HG03342 (cell line): ENCODE measurements around the gene EIF4H.
A peak's percentile ranks its signal among the peaks of the same experiment; 100 is the strongest.
"Not testable (repeated sequence)": the region's sequence is repeated elsewhere in the genome, so short reads cannot be mapped to it uniquely, and the experiment has no call there.

ENCODE experiments used
- ATAC-seq: cut with Tn5 transposase; IDR thresholded peaks from one replicate; pipeline ENCODE4 v1.9.1; 2021; ENCODE audit warnings: mild to moderate bottlenecking, moderate library complexity; ENCODE audit not compliant: unreplicated experiment

Gene EIF4H

GRCh38 chr7:74197449-74198124 is 23.4 kb downstream of the EIF4H start:
- no peak for ATAC-seq

- ATAC-seq: no peak
Measured at GRCh38 chr7:74199551-74200355, 25.6 kb downstream of the EIF4H start.

GRCh38 chr7:74202841-74203556 is 28.8 kb downstream of the EIF4H start:
- no peak for ATAC-seq

GRCh38 chr7:74203956-74204618 is 29.9 kb downstream of the EIF4H start:
- ATAC-seq: no peak

GRCh38 chr7:74206052-74206451 is 31.9 kb downstream of the EIF4H start:
- ATAC-seq: not testable (repeated sequence)

GRCh38 chr7:74206589-74207120 is 32.5 kb downstream of the EIF4H start:
- ATAC-seq: no peak

GRCh38 chr7:74207586-74207985 is 33.4 kb downstream of the EIF4H start:
- no peak for ATAC-seq

- ATAC-seq: not testable (repeated sequence)
Measured at GRCh38 chr7:74208241-74208640, 34.1 kb downstream of the EIF4H start.

- ATAC-seq: no peak
Measured at GRCh38 chr7:74212661-74213060, 38.5 kb downstream of the EIF4H start.

GRCh38 chr7:74214816-74215630 is 40.9 kb downstream of the EIF4H start:
- ATAC-seq: no peak

- ATAC-seq: no peak
Measured at GRCh38 chr7:74215921-74216320, 41.8 kb downstream of the EIF4H start.

- ATAC-seq: no peak
Measured at GRCh38 chr7:74216361-74216761, 42.2 kb downstream of the EIF4H start.

- peak; percentile 39 for ATAC-seq
Measured at GRCh38 chr7:74217455-74218342, 43.5 kb downstream of the EIF4H start.

GRCh38 chr7:74218343-74218698 is 44.2 kb downstream of the EIF4H start:
- no peak for ATAC-seq

- no peak for ATAC-seq
Measured at GRCh38 chr7:74219416-74219815, 45.3 kb downstream of the EIF4H start.

GRCh38 chr7:74220229-74220628 is 46.1 kb downstream of the EIF4H start:
- no peak for ATAC-seq

- no peak for ATAC-seq
Measured at GRCh38 chr7:74221713-74222112, 47.6 kb downstream of the EIF4H start.

- ATAC-seq: no peak
Measured at GRCh38 chr7:74222851-74223710, 48.9 kb downstream of the EIF4H start.
